Keratinocyte (primary cell): ENCODE results near the gene TMEM244. TPM values are rescaled to one million over a fixed set of nuclear protein-coding genes. Genes with fewer than 3 reads are reported as not detected.

Experiments used
- DNase-seq: peaks from one replicate; pipeline ENCODE4 v3.0.0-alpha.2; 2011; ENCODE audit warnings: low read depth, missing footprints, low spot score
- FAIRE-seq: peaks from 2 replicates; lab custom pipeline; 2011; peaks lifted over from hg19 to GRCh38; lab: Jason Lieb, UNC
- H2AFZ ChIP-seq: 2 replicates; pipeline ENCODE4 v1.6.0; 2012; ENCODE audit warnings: low read length, control low read depth, inconsistent platforms; ENCODE audit not compliant: control insufficient read depth
- H3K27ac ChIP-seq: 2 replicates; pipeline ENCODE4 v1.5.1; 2011; ENCODE audit warnings: low read length; ENCODE audit not compliant: control insufficient read depth, insufficient read depth
- H3K27me3 ChIP-seq: 3 replicates; pipeline ENCODE4 v1.6.0; 2011; ENCODE audit warnings: low read length; ENCODE audit not compliant: control insufficient read depth, insufficient read depth; ENCODE audit errors: extremely low read depth
- H3K36me3 ChIP-seq, 2 experiments: 2 replicates in 1 of 2; 3 replicates in 1 of 2; pipeline ENCODE4 v1.5.1; 2011; ENCODE audit warnings: low read length in 2 of 2, mild to moderate bottlenecking in 1 of 2; ENCODE audit not compliant: control insufficient read depth in 2 of 2, insufficient read depth in 2 of 2; ENCODE audit errors: extremely low read depth in 1 of 2
- H3K4me1 ChIP-seq: 3 replicates; pipeline ENCODE4 v1.5.1; 2011; ENCODE audit warnings: low read length; ENCODE audit not compliant: control insufficient read depth, insufficient read depth; ENCODE audit errors: extremely low read depth
- H3K4me2 ChIP-seq: 3 replicates; pipeline ENCODE4 v1.6.0; 2011; ENCODE audit warnings: low read depth, low read length; ENCODE audit not compliant: control insufficient read depth, insufficient read depth; ENCODE audit errors: extremely low read depth
- H3K4me3 ChIP-seq, 3 experiments: fragments of 200-600 bp in 1 of 3; sonication (generic) in 1 of 3; 2 replicates in 2 of 3; 3 replicates in 1 of 3; pipeline ENCODE4 v1.5.1; 2011 to 2016; ENCODE audit warnings: low read length in 3 of 3, mild to moderate bottlenecking in 3 of 3, control low read depth in 2 of 3, inconsistent platforms in 1 of 3, low read depth in 1 of 3, mixed read lengths in 1 of 3, mixed run types in 1 of 3, moderate library complexity in 1 of 3; ENCODE audit not compliant: control insufficient read depth in 2 of 3, insufficient read depth in 2 of 3; ENCODE audit errors: extremely low read depth in 1 of 3
- H3K79me2 ChIP-seq: 2 replicates; pipeline ENCODE4 v1.6.0; 2012; ENCODE audit warnings: low read length; ENCODE audit not compliant: control insufficient read depth, insufficient read depth
- H3K9ac ChIP-seq: 3 replicates; pipeline ENCODE4 v1.6.0; 2011; ENCODE audit warnings: low read length; ENCODE audit not compliant: control insufficient read depth, insufficient read depth; ENCODE audit errors: extremely low read depth
- H3K9me1 ChIP-seq: 3 replicates; pipeline ENCODE4 v1.6.0; 2011; ENCODE audit warnings: low read length; ENCODE audit not compliant: control insufficient read depth, insufficient read depth; ENCODE audit errors: extremely low read depth
- H3K9me3 ChIP-seq: 2 replicates; pipeline ENCODE4 v1.5.1; 2012; ENCODE audit warnings: low read depth, low read length; ENCODE audit not compliant: control insufficient read depth
- H4K20me1 ChIP-seq: 3 replicates; pipeline ENCODE4 v1.6.0; 2011; ENCODE audit warnings: low read length; ENCODE audit not compliant: control insufficient read depth, insufficient read depth; ENCODE audit errors: extremely low read depth
- CTCF ChIP-seq, 3 experiments: IDR thresholded peaks in 1 of 3; conservative IDR thresholded peaks in 1 of 3; optimal IDR thresholded peaks in 1 of 3; 2 replicates in 2 of 3; 3 replicates in 1 of 3; pipeline versions ENCODE3 to v1.5.1; 2011; ENCODE audit warnings: low read length in 3 of 3, mild to moderate bottlenecking in 3 of 3, moderate library complexity in 2 of 3, control low read depth in 1 of 3, inconsistent platforms in 1 of 3; ENCODE audit not compliant: insufficient read depth in 2 of 3; ENCODE audit errors: extremely low read depth in 1 of 3
- EZH2 ChIP-seq: IDR thresholded peaks from one replicate; pipeline ENCODE4 v1.6.1; 2012; ENCODE audit warnings: inconsistent platforms, mild to moderate bottlenecking, low read length, moderate library complexity
- dilution Hi-C: fragments of 300-500 bp; cut with MboI; formaldehyde crosslinking; loops from one replicate; pipeline ENCODE4 v1.7.0; 2020; ENCODE audit warnings: low sequenced_read_pairs; ENCODE audit not compliant: extremely low pct_ligation_motif_present
- polyA plus RNA-seq, 5 experiments: library from polyadenylated mRNA; depleted of rRNA in 3 of 5; stranded (reverse) in 3 of 5; stranded (forward) in 1 of 5; unstranded in 1 of 5; fragments of >200 nt; gene quantifications; 1 replicate in 1 of 5; 2 replicates in 3 of 5; 3 replicates in 1 of 5; pipeline versions ENCODE4 v1.2.1 to v1.2.3, GENCODE V29; 2011 to 2012; ENCODE audit warnings: missing spikeins in 2 of 5, low read depth in 1 of 5, low replicate concordance in 1 of 5

TMEM244 gene
- polyA plus RNA-seq, 1 donor (not counting 4 experiments of a cell fraction or from before 2014, with no cell fraction given), result 0.12 TPM

DNA sequence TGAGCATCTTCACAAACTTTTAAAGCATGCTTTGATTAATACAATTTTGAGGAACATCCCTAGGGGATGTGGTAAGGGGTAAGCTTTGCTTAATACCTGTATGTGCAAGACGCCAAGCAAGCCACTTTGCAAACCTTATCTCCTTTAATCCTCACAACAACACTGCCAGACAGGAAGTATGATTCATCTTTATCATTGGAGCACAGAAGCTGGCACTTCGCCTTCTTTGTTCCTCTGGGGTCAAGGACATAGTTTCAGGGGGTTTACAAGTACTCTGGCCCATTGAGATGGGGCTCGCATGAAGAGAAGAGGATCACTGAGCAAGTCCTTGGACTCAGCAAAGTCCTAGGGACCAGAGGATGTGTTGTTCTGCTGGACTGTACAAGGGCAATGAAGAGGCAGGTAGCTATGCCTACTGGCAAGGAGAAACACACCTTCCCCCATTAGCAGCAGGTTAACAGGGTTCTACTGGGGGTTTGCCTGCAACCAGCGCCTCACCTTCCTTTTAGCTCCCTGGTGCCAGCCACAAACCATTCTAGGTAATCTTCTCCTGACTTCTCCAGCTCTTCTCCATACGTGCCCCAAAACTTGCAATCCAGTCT lies 8.8 kb downstream of the TMEM244 start:
- Histone ChIP-seq H3K9ac (no peak overlapping the region), H3K27ac (no peak overlapping the region), H4K20me1 (no peaks in the 10 kb centered on the region), H3K9me1 (no peaks in the 10 kb centered on the region), H3K27me3 (no peaks in the 10 kb centered on the region), H3K4me1 (peaks cover 32% of the 10 kb centered on the region), H3K79me2 (no peaks in the 10 kb centered on the region), H2AFZ (no peak overlapping the region), H3K9me3 (peaks cover 2% of the 10 kb centered on the region), H3K4me3 (no peak overlapping the region), H3K4me2 (no peak overlapping the region), H3K36me3 (no peaks in the 10 kb centered on the region)
- no peak for TF ChIP-seq CTCF (optimal IDR thresholded peaks at IDR 0.05 in 1 of 3, IDR thresholded peaks at IDR 0.05 in 1 of 3, conservative IDR thresholded peaks at IDR 0.05 in 1 of 3; ENCODE audit: extremely low read depth in 1 of 3, insufficient read depth in 2 of 3, low read length in 3 of 3)
- no peak for TF ChIP-seq EZH2
- dilution Hi-C loops, result no loop called here
- FAIRE-seq (peak; percentile 84), DNase-seq (no peak)

GRCh38 chr6:129849456-129849855 lies 11.7 kb downstream of the TMEM244 start:
- no peak overlapping the region for H3K9ac ChIP-seq
- H3K27me3 ChIP-seq, result no peaks in the 10 kb centered on the region
- H3K9me3 ChIP-seq, result peaks cover 2% of the 10 kb centered on the region
- peak; percentile 58 for DNase-seq
- peaks cover 34% of the 10 kb centered on the region for H3K4me1 ChIP-seq
- no peak overlapping the region for H3K27ac ChIP-seq
- no peak overlapping the region for H2AFZ ChIP-seq
- no peaks in the 10 kb centered on the region for H3K9me1 ChIP-seq
- dilution Hi-C loops, result no loop called here
- TF ChIP-seq CTCF (optimal IDR thresholded peaks at IDR 0.05 in 1 of 3, IDR thresholded peaks at IDR 0.05 in 1 of 3, conservative IDR thresholded peaks at IDR 0.05 in 1 of 3; ENCODE audit: extremely low read depth in 1 of 3, insufficient read depth in 2 of 3, low read length in 3 of 3), result no peak
- no peak for TF ChIP-seq EZH2
- no peaks in the 10 kb centered on the region for H3K79me2 ChIP-seq
- FAIRE-seq, result peak; percentile 89
- no peaks in the 10 kb centered on the region for H4K20me1 ChIP-seq
- H3K4me3 ChIP-seq, result no peak overlapping the region
- no peaks in the 10 kb centered on the region for H3K36me3 ChIP-seq
- no peak overlapping the region for H3K4me2 ChIP-seq
